H1 (cell line): ENCODE data around the gene CDC42SE1. TPM values are rescaled to one million over a fixed set of nuclear protein-coding genes. Genes with fewer than 3 reads are reported as not detected.

Experiments used
- ATF3 ChIP-seq: IDR thresholded peaks from 2 replicates; pipeline ENCODE4 v1.6.1; 2011; ENCODE audit warnings: low read depth, mild to moderate bottlenecking, low read length; ENCODE audit not compliant: insufficient read depth
- BACH1 ChIP-seq: IDR thresholded peaks from 2 replicates; pipeline ENCODE4 v1.6.1; 2012; ENCODE audit warnings: low read length, improper control_type of control experiment
- CEBPB ChIP-seq: IDR thresholded peaks from 2 replicates; pipeline ENCODE4 v1.6.1; 2012; ENCODE audit warnings: low read depth, low read length
- CHD2 ChIP-seq: IDR thresholded peaks from 2 replicates; pipeline ENCODE4 v1.6.1; 2012; ENCODE audit warnings: low read length, improper control_type of control experiment
- CTBP2 ChIP-seq: IDR thresholded peaks from 2 replicates; pipeline ENCODE4 v1.7.0; 2011; ENCODE audit warnings: borderline replicate concordance, mild to moderate bottlenecking, moderate library complexity, mixed read lengths, low read length; ENCODE audit not compliant: insufficient read depth, insufficient read length
- EZH2 ChIP-seq: fragments of 200-600 bp; sonication (generic); IDR thresholded peaks from 2 replicates; pipeline ENCODE4 v1.7.1; 2012; ENCODE audit warnings: low read depth, mild to moderate bottlenecking, moderate library complexity, low read length, inconsistent platforms; ENCODE audit not compliant: severe bottlenecking
- GABPA ChIP-seq: IDR thresholded peaks from 2 replicates; pipeline ENCODE4 v1.6.1; 2011; ENCODE audit warnings: mild to moderate bottlenecking, low read length, moderate library complexity, borderline replicate concordance; ENCODE audit not compliant: insufficient read depth
- GTF2F1 ChIP-seq: IDR thresholded peaks from 2 replicates; pipeline ENCODE4 v1.6.1; 2012; ENCODE audit warnings: low read depth, low read length, improper control_type of control experiment, borderline replicate concordance
- HDAC2 ChIP-seq, 2 experiments: fragments of 300-600 bp in 1 of 2; sonication (generic) in 1 of 2; IDR thresholded peaks; 2 replicates each; pipeline ENCODE4 v1.6.1; 2011 to 2012; ENCODE audit warnings: low read depth in 2 of 2, low read length in 2 of 2, mild to moderate bottlenecking in 2 of 2, moderate library complexity in 2 of 2, borderline replicate concordance in 1 of 2, inconsistent platforms in 1 of 2
- PHF8 ChIP-seq: fragments of 200-600 bp; sonication (generic); conservative IDR thresholded peaks from 2 replicates; pipeline ENCODE4 v1.7.1; 2012; ENCODE audit warnings: low read depth, mild to moderate bottlenecking, inconsistent platforms, low read length, moderate library complexity
- POLR2A ChIP-seq, 2 experiments: IDR thresholded peaks; 1 replicate in 1 of 2; 2 replicates in 1 of 2; pipeline ENCODE4 v1.6.1; 2011; ENCODE audit warnings: low read depth in 2 of 2, low read length in 2 of 2, mild to moderate bottlenecking in 2 of 2; ENCODE audit errors: control extremely low read depth in 1 of 2
- POU5F1 ChIP-seq: IDR thresholded peaks from 2 replicates; pipeline ENCODE4 v1.6.1; 2011; ENCODE audit warnings: low read depth, mild to moderate bottlenecking, low read length, moderate library complexity
- RAD21 ChIP-seq, 2 experiments: IDR thresholded peaks in 1 of 2; conservative IDR thresholded peaks in 1 of 2; 2 replicates each; pipeline ENCODE4 v1.6.1; 2011; ENCODE audit warnings: low read depth in 2 of 2, low read length in 2 of 2, improper control_type of control experiment in 1 of 2, inconsistent platforms in 1 of 2, mild to moderate bottlenecking in 1 of 2, moderate library complexity in 1 of 2
- RNF2 ChIP-seq: fragments of 200-900, 300-1000 bp; sonication (generic); IDR thresholded peaks from 2 replicates; pipeline ENCODE4 v1.7.1; 2016; ENCODE audit warnings: borderline replicate concordance, low read depth, mild to moderate bottlenecking, antibody characterized with exemption, low read length; ENCODE audit not compliant: poor library complexity, severe bottlenecking; ENCODE audit errors: missing control alignments
- SIN3A ChIP-seq, 2 experiments: IDR thresholded peaks in 1 of 2; conservative IDR thresholded peaks in 1 of 2; 2 replicates each; pipeline ENCODE4 v1.6.1; 2011 to 2012; ENCODE audit warnings: low read length in 2 of 2, improper control_type of control experiment in 1 of 2, low read depth in 1 of 2, mild to moderate bottlenecking in 1 of 2
- SIRT6 ChIP-seq: IDR thresholded peaks from one replicate; pipeline ENCODE4 v1.7.1; 2012; ENCODE audit warnings: low read length, inconsistent platforms
- SP1 ChIP-seq: IDR thresholded peaks from 2 replicates; pipeline ENCODE4 v1.6.1; 2011; ENCODE audit warnings: low read depth, low read length
- SUZ12 ChIP-seq: fragments of 200-600 bp; sonication (generic); IDR thresholded peaks from 2 replicates; pipeline ENCODE4 v1.6.1; 2012; ENCODE audit warnings: mild to moderate bottlenecking, inconsistent platforms, low read length, moderate library complexity, mixed read lengths
- TAF7 ChIP-seq: optimal IDR thresholded peaks from 2 replicates; pipeline ENCODE3; 2011; ENCODE audit warnings: low read depth, mild to moderate bottlenecking, inconsistent platforms, low read length, moderate library complexity, borderline replicate concordance
- TCF12 ChIP-seq: IDR thresholded peaks from 2 replicates; pipeline ENCODE4 v1.6.1; 2011; ENCODE audit warnings: low read depth, mild to moderate bottlenecking, low read length
- TEAD4 ChIP-seq: IDR thresholded peaks from 2 replicates; pipeline ENCODE4 v1.6.1; 2012; ENCODE audit warnings: low read depth, low read length, inconsistent platforms, mixed read lengths
- YY1 ChIP-seq: IDR thresholded peaks from 2 replicates; pipeline ENCODE4 v1.6.1; 2011; ENCODE audit warnings: low read depth, mild to moderate bottlenecking, low read length
- polyA plus RNA-seq, 7 experiments: library from polyadenylated mRNA; depleted of rRNA in 3 of 7; stranded (reverse) in 5 of 7; unstranded in 2 of 7; fragments of >200 nt in 5 of 7; fragments of 200-250 nt in 2 of 7; gene quantifications; 1 replicate in 5 of 7; 2 replicates in 1 of 7; 4 replicates in 1 of 7; pipeline versions ENCODE4 v1.2.1 to v1.2.3, GENCODE V29; 2011 to 2013; ENCODE audit warnings: missing spikeins in 2 of 7, mixed read lengths in 2 of 7
- total RNA-seq: library from RNA; stranded (reverse); fragmentation: NEBNext Ultra II Directional; extraction: Animal tissue kit (Norgen Biotek cat#: 25700); gene quantifications from 2 replicates; pipeline ENCODE4 v1.2.1, GENCODE V29; 2021

CDC42SE1 gene
- total and polyA plus RNA-seq, 2 of the 8 experiments (the other 6 are each of a cell fraction or from before 2014, with no cell fraction given) = 30.5 to 74.1 TPM

GRCh38 chr1:151059109-151060006, at the start of gene CDC42SE1 (continued):
- TF ChIP-seq RAD21 (IDR thresholded peaks at IDR 0.05 in 1 of 2, conservative IDR thresholded peaks at IDR 0.05 in 1 of 2; ENCODE audit: low read depth in 2 of 2, low read length in 2 of 2) (peak; percentile 20 to 50; a peak in 3 of 4 replicates), ATF3 (no peak), TEAD4 (peak; percentile 50; the same call in 1 of the 2 replicates), PHF8 (peak; percentile 64), BACH1 (no peak), POU5F1 (no peak), GTF2F1 (no peak), SIN3A (conservative IDR thresholded peaks at IDR 0.05 in 1 of 2, IDR thresholded peaks at IDR 0.05 in 1 of 2; ENCODE audit: low read depth in 1 of 2, low read length in 2 of 2) (peak in 1 of 2 experiments; percentile 92; a peak in 2 of 4 replicates), TCF12 (0 out of 2 replicates have a peak, but pooled peaks have one; percentile 19), TAF7 (peak; percentile 56), SIRT6 (no peak), POLR2A (IDR thresholded peaks at IDR 0.05; ENCODE audit: control extremely low read depth in 1 of 2, low read depth in 2 of 2, low read length in 2 of 2) (peak in 1 of 2 experiments; percentile 29; a peak in 1 of 3 replicates), CHD2 (no peak), EZH2 (no peak), GABPA (0 out of 2 replicates have a peak, but pooled peaks have one; percentile 70), CEBPB (peak; percentile 99), YY1 (peak; percentile 56; the same call in 1 of the 2 replicates), RNF2 (no peak), CTBP2 (no peak), SP1 (no peak), HDAC2 (IDR thresholded peaks at IDR 0.05; ENCODE audit: borderline replicate concordance in 1 of 2, low read depth in 2 of 2, low read length in 2 of 2) (peak in 1 of 2 experiments; percentile 78; a peak in 1 of 4 replicates), SUZ12 (no peak)
